HG03342 (cell line): ENCODE measurements around the gene FGA.
"Not testable (repeated sequence)": the region's sequence is repeated elsewhere in the genome, so short reads cannot be mapped to it uniquely, and the experiment has no call there.

Experiments
- ATAC-seq: cut with Tn5 transposase; IDR thresholded peaks from one replicate; pipeline ENCODE4 v1.9.1; 2021; ENCODE audit warnings: mild to moderate bottlenecking, moderate library complexity; ENCODE audit not compliant: unreplicated experiment

Gene FGA

GRCh38 chr4:154608361-154609252 lies 18.1 kb upstream of the FGA start:
- ATAC-seq = no peak

- ATAC-seq = no peak
These were observed 16.5 kb upstream of the FGA start for GRCh38 chr4:154606728-154607723.

DNA sequence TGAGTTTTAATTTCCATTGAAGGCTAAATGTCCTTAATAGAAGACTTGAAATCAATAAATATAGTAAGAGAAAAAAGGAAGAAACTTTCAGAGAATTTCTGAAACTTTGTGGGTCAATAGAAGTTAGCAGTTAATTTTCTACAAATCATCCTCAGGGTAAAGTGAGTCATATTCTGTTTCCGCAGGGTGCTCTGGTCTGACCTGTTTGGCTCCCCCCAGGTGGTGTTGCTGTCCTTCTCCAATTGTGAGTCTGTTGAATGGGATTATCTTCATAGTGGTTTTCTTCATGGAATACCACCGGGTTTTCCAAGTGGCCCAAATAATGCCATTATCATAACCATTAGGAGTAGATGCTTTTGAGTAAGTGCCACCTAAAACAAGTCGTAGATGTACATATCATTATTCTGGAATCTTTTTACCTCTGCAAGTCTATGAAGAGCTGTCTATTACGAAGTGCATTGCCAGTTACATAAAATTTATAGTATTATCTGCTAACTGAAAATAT lies 14.2 kb upstream of the FGA start:
- ATAC-seq = no peak

DNA sequence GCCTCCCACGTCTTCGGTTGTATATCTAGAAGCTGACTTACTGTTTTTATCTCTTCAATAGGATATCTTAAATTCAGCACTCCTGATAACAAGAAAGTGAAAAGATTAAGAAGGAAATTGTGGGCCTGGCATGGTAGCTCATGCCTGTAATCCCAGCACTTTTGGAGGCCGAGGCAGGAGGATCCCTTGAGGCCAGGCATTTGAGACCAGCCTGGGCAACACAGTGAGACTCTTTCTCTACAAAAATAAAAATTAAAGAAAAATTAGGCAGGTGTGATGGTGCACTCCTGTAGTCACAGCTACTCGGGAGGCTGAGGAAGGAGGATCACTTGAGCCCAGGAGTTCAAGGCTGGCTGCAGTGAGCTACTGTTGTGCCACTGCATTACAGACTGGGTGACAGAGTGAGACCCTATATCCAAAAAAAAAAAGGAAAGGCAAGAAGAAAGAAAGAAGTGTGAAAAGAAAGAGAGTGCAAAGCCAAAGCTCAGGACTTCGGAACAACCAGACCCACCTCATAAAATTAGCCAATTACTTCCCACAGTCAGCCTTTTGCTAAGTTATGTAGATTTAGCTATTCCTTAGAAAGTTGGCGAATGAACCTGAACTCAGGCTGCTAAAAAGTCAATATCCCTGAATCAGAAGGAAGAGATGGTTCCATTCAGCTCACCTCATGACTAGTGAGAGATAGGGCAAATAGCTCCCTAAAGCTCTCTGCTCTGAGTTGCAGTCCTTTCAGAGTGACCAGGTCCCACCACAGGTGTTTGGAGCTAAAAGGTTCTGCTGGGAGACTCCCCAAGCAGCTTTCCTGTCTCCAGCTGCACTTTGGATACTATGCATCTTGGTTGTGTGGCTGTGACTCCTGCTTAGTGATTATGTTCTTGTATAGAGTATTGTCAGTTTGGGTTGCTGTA lies 12.7 kb upstream of the FGA start:
- no peak for ATAC-seq

DNA sequence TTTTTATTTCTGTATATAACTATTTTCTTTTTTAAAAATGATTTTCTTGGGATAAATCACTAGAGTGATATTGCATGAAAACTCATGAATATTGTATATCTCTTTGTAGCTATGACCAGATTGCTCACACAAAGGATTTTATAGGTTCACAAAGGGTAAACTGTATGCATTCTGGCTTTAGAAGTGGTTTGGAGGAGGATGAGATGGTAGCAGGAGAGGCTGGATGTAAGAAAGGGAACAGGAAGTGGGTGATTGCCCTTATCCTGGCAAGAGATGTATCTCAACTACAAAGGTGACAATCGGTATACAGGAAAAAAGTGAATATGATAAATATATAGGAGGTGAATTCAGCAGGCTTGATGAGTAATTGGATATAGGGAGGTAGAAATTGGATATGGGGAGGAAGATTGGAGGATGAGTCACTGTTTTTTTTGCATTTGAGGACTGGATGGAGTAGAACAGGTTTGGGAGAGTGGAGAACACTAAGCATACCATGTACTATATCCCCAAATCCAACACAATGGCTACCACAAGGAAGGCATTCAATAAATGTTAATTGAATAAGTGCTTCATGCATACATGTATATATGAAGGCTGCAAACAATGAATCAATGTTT lies 12.0 kb upstream of the FGA start:
- ATAC-seq = no peak

DNA sequence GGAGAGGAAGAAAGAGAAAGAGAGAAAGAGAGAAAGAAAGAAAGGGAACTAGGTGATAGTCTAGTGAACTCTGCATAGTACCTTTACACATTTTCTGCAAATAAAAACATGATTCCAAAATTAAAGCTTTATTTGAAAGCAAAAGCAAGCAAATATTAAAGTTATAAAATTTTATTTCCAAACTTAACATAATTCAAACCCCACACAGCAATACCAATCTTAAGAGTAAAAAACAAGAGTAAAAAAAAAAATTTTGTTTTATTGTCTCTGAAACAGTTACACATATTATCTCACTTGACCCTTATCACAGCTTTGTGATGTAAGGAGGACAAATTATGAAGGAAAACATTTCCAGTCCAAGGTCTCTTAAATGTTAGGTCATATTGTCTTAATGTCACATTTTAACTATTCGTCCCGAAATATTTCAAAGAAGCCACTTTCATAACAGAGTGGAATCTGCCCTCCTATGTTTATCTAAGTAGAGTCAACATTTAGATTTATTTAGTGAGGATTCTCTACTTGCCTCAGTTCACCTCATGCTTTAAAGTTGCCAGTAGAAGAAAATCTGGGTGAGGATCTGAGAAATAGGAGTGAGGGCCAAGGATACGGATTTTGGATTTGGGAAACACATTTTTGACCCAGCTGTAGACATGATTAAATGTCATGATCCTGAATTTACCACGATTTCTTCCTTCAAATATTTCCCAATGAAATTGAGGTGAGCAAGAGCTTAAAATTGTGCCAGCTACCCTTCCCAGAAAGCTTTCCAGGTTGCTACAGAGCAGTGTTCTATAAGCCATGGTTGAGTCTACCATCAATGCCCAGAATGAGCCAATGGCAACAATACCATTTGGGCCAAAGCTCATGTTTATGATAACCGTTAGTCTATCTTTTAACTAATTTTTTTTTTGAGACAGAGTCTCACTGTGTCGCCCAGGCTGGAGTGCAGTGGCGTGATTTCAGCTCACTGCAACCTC lies 7.5 kb upstream of the FGA start:
- no peak for ATAC-seq

GRCh38 chr4:154597281-154597680 lies 6.7 kb upstream of the FGA start:
- ATAC-seq = not testable (repeated sequence)

- no peak for ATAC-seq
These were observed 5.3 kb upstream of the FGA start for GRCh38 chr4:154595807-154596206.

DNA sequence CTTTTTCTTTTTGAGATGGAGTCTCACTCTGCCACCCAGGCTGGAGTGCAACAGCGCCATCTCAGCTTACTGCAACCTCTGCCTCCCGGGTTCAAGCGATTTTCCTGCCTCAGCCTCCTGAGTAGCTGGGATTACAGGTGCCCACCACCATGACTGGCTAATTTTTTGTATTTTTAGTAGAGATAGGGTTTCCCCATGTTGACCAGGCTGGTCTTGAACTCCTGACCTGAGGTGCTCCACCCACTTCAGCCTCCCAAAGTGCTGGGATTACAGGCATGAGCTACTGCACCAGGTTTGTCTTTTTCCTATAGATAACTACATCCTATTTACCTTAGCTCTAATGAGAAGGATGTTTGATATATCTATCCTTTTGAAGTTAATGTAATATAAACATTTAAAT lies 3.8 kb upstream of the FGA start:
- not testable (repeated sequence) for ATAC-seq

GRCh38 chr4:154593868-154594267 lies 3.3 kb upstream of the FGA start:
- no peak for ATAC-seq

GRCh38 chr4:154591890-154592289 lies 1.3 kb upstream of the FGA start:
- ATAC-seq = no peak

GRCh38 chr4:154589296-154590197 lies 995 bp downstream of the FGA start:
- no peak for ATAC-seq

- ATAC-seq = no peak
These were observed 2.3 kb downstream of the FGA start for GRCh38 chr4:154588198-154588597.

GRCh38 chr4:154586296-154587033 lies 4.1 kb downstream of the FGA start:
- no peak for ATAC-seq

DNA sequence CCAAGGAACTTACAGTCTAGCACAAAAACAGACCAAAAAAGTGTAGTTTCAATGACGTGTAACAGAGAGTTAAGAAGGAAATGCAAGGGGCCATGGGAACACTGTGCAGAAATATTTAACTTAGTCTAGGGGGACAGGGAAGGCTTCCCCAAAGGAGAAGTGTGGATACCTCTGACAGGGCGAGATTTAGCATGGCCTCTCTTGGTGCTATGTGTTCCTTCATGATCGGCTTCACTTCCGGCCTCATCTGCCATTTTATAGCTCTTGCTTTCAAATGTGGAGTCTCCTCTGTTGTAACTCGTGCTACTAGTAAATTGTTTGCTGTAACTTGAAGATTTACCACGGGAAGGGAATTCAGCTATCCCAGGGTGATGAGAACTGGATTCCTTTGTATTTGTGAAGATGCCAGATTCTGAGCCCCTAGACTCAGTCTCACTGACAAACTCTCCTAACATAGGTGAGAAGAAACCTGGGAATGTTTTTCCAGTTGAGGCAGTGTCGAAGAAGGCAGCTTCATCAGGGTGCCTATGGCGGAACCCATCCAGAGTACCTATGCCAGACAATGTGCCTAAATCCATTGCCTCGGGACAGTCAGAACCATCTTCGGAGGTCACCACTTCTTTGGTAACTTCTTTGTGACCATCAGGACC lies 5.0 kb downstream of the FGA start:
- ATAC-seq = no peak

DNA sequence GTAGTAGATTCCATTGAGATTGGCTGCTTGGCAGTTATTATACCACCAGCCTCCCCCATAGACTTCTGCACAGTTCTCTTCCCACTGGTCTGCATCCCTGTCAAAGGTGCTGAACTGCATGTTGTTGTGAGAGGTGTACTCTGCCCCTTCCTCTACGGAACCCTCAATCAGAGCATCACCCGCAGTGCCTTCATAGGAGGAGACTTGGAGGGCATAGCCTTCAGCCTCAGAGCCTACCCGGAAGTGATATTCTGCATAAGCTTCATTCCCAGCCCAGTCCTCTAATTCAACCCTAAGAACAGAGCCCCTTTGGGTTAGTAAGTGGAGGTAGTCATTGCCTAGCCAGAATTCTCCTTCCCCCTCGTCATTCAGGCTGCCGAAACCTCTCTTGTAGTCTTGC lies 6.3 kb downstream of the FGA start:
- ATAC-seq = no peak

GRCh38 chr4:154583677-154584076 lies 6.9 kb downstream of the FGA start:
- no peak for ATAC-seq
